ENCODE data around the gene ABHD13. TPM values are rescaled to one million over a fixed set of nuclear protein-coding genes. Genes with fewer than 3 reads are reported as not detected.

The ABHD13 gene
- total RNA-seq (1 to 10 TPM; 4.4 to 6.6 (median 4.9) TPM), polyA plus RNA-seq (1 to 10 TPM; 2.4 to 5.9 TPM)
- long read RNA-seq, donor 1, full-length matches to known transcripts = 10 of 10 reads
- long read RNA-seq, donor 1, partial matches to known transcripts = 0 of 10 reads
- long read RNA-seq, donor 1, other reads (novel, unspliced or antisense) = 0 of 10 reads
- long read RNA-seq, donor 2, full-length matches to known transcripts = 38 of 39 reads
- long read RNA-seq, donor 2, partial matches to known transcripts = 0 of 39 reads
- long read RNA-seq, donor 2, other reads (novel, unspliced or antisense) = 1 of 39 reads
- long read RNA-seq, donor 3, full-length matches to known transcripts = 12 of 14 reads
- long read RNA-seq, donor 3, partial matches to known transcripts = 0 of 14 reads
- long read RNA-seq, donor 3, other reads (novel, unspliced or antisense) = 2 of 14 reads

- Histone ChIP-seq H3K36me3 (no peaks in the 10 kb centered on the region), H3K4me3 (peak within 1 kb of the TSS; percentile 72 to 100 (median 94)), H3K4me1 (peaks cover 6 to 64% (median 41%) of the 10 kb centered on the region in 12 donors), H3K9me3 (no peaks in the 10 kb centered on the region), H3K27ac (peak within 1 kb of the TSS; percentile 76 to 94 (median 90)), H3K27me3 (no peaks in the 10 kb centered on the region)
- 0 to 1% (median 0%) methylated on average over 37 to 93 of the region's 93 CpGs for WGBS, 4 donors
- TF ChIP-seq POLR2A (IDR thresholded peaks at IDR 0.05) = peak in 1 of 2 donors; percentile 76
- TF ChIP-seq, protein P1, sequence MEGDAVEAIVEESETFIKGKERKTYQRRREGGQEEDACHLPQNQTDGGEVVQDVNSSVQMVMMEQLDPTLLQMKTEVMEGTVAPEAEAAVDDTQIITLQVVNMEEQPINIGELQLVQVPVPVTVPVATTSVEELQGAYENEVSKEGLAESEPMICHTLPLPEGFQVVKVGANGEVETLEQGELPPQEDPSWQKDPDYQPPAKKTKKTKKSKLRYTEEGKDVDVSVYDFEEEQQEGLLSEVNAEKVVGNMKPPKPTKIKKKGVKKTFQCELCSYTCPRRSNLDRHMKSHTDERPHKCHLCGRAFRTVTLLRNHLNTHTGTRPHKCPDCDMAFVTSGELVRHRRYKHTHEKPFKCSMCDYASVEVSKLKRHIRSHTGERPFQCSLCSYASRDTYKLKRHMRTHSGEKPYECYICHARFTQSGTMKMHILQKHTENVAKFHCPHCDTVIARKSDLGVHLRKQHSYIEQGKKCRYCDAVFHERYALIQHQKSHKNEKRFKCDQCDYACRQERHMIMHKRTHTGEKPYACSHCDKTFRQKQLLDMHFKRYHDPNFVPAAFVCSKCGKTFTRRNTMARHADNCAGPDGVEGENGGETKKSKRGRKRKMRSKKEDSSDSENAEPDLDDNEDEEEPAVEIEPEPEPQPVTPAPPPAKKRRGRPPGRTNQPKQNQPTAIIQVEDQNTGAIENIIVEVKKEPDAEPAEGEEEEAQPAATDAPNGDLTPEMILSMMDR (IDR thresholded peaks at IDR 0.05) = peak in 3 of 12 donors; percentile 6 to 27 (median 24)
- ATAC-seq (peak; percentile 76 to 92 (median 90)), DNase-seq (peak; percentile 92 to 96 (median 92))
- intact Hi-C loops (cut with DNase I) = no loop called here
Measured at GRCh38 chr13:108218044-108218974, at the start of gene ABHD13. Gene ABHD13 (plus strand): TSS chr13:108218392. CDS start chr13:108229219, 10,827 bp downstream.

- no peak for TF ChIP-seq POLR2A (IDR thresholded peaks at IDR 0.05)
- TF ChIP-seq, protein P1 (IDR thresholded peaks at IDR 0.05) = no peak
- intact Hi-C loops (cut with DNase I) = no loop called here
- WGBS, 4 donors = 77 to 84% (median 82%) methylated on average over 2 to 3 of the region's 3 CpGs
- Histone ChIP-seq H3K27ac (no peak overlapping the region), H3K27me3 (no peaks in the 10 kb centered on the region), H3K4me1 (no peaks in the 10 kb centered on the region), H3K9me3 (peaks cover 0 to 32% (median 9%) of the 10 kb centered on the region in 12 donors), H3K4me3 (no peak overlapping the region), H3K36me3 (no peaks in the 10 kb centered on the region)
- no peak for ATAC-seq
- no peak for DNase-seq
Measured at GRCh38 chr13:108168929-108169328, 49.3 kb upstream of the ABHD13 start.

DNA sequence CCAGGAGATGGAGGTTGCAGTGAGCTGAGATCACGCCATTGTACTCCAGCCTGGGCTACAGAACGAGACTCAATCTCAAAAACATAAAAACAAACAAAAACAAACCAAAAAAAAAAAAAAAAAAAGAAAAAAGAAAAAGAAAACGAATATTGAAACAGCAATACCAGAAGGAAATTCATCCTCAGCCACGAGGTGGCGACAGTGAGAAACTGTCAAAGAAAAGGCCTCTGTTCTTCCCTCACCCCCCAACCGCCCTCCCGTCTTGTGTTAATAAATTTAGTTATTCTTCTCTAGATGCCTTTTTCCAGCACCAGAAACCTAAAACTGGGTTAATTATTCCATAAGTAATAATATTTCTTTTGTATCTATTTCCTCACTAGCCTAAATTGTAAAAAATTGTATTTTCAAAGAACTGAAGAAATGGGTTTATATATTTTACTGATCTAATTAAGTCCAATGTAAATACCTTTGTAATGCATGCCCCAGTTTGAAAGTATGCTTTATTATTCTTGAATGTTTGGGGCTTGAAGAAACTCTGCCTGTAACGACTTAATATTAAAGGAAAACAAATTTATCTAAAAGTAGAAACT is 41.4 kb upstream of the ABHD13 start:
- peaks cover 0 to 30% (median 7%) of the 10 kb centered on the region in 12 donors for H3K9me3 ChIP-seq
- DNase-seq (no peak), ATAC-seq (no peak)
- no peaks in the 10 kb centered on the region for H3K36me3 ChIP-seq
- WGBS, 4 donors = 52 to 58% (median 55%) methylated on average over 8 of the region's 8 CpGs
- H3K4me3 ChIP-seq = no peak overlapping the region
- no peaks in the 10 kb centered on the region for H3K27me3 ChIP-seq
- intact Hi-C loops (cut with DNase I) = no loop called here
- no peaks in the 10 kb centered on the region for H3K4me1 ChIP-seq
- TF ChIP-seq, protein P1 (IDR thresholded peaks at IDR 0.05) = peak in 6 of 12 donors; percentile 17 to 31 (median 26)
- no peak for TF ChIP-seq POLR2A (IDR thresholded peaks at IDR 0.05)
- no peak overlapping the region for H3K27ac ChIP-seq
